H1 (cell line): ENCODE results near the gene ACTG1. TPM values are rescaled to one million over a fixed set of nuclear protein-coding genes. Genes with fewer than 3 reads are reported as not detected.

ENCODE experiments used
- CTCF ChIA-PET: fragments of 300-600 bp; sonication (Branson Sonifier 250); formaldehyde crosslinking; loops from one replicate; lab custom pipeline; 2021; ENCODE audit not compliant: partially characterized antibody; lab: Charles Lee
- POLR2A ChIA-PET: fragments of 300-600 bp; sonication (Branson Sonifier 250); formaldehyde crosslinking; loops from one replicate; lab custom pipeline; 2021; ENCODE audit warnings: inconsistent platforms; ENCODE audit not compliant: partially characterized antibody; lab: Charles Lee
- DNase-seq, 2 experiments: peaks; one replicate each; pipeline versions ENCODE4 v3.0.0 to v3.0.0-alpha.2; 2010 to 2022; ENCODE audit warnings: low spot score in 2 of 2, low read depth in 1 of 2, mixed read lengths in 1 of 2
- FAIRE-seq: peaks from 2 replicates; lab custom pipeline; 2011; peaks lifted over from hg19 to GRCh38; lab: Jason Lieb, UNC
- H2AFZ ChIP-seq: 2 replicates; pipeline ENCODE4 v1.8.1; 2012; ENCODE audit warnings: low read length, inconsistent platforms
- H2AK5ac ChIP-seq: 2 replicates; pipeline ENCODE4 v1.6.1; 2013; ENCODE audit warnings: low read depth, low read length
- H2BK120ac ChIP-seq: replicated peaks from 2 replicates; pipeline ENCODE3; 2013; ENCODE audit warnings: low read depth, low read length, inconsistent platforms
- H2BK12ac ChIP-seq: 2 replicates; pipeline ENCODE4 v1.6.1; 2013; ENCODE audit warnings: low read depth, low read length
- H2BK15ac ChIP-seq: 2 replicates; pipeline ENCODE4 v1.6.1; 2013; ENCODE audit warnings: low read length
- H2BK20ac ChIP-seq: 2 replicates; pipeline ENCODE4 v1.6.1; 2013; ENCODE audit warnings: low read length
- H2BK5ac ChIP-seq: 2 replicates; pipeline ENCODE4 v1.6.1; 2013; ENCODE audit warnings: low read depth, low read length
- H3K14ac ChIP-seq: 2 replicates; pipeline ENCODE4 v1.6.1; 2013; ENCODE audit warnings: inconsistent platforms; ENCODE audit not compliant: insufficient read length
- H3K18ac ChIP-seq: 2 replicates; pipeline ENCODE4 v1.6.1; 2013; ENCODE audit warnings: low read length; ENCODE audit errors: extremely low read depth
- H3K23ac ChIP-seq: 2 replicates; pipeline ENCODE4 v1.6.1; 2013; ENCODE audit warnings: inconsistent platforms; ENCODE audit not compliant: insufficient read length
- H3K23me2 ChIP-seq: 2 replicates; pipeline ENCODE4 v1.6.1; 2013; ENCODE audit warnings: low read depth, low read length
- H3K27ac ChIP-seq: 2 replicates; pipeline ENCODE4 v1.6.1; 2011; ENCODE audit warnings: low read depth, low read length, inconsistent platforms
- H3K27me3 ChIP-seq, 4 experiments: replicated peaks in 1 of 4; 1 replicate in 1 of 4; 2 replicates in 3 of 4; pipeline versions ENCODE4 v1.6.1 to v1.8.1; 2011 to 2013; ENCODE audit warnings: low read length in 3 of 4, mild to moderate bottlenecking in 3 of 4, inconsistent platforms in 2 of 4, mixed read lengths in 2 of 4, moderate library complexity in 1 of 4; ENCODE audit not compliant: control insufficient read depth in 3 of 4, insufficient read depth in 3 of 4; ENCODE audit errors: extremely low read depth in 1 of 4
- H3K36me3 ChIP-seq, 4 experiments: 2 replicates each; pipeline versions ENCODE4 v1.6.1 to v1.8.1; 2011 to 2013; ENCODE audit warnings: mild to moderate bottlenecking in 4 of 4, low read length in 3 of 4, moderate library complexity in 2 of 4, control low read depth in 1 of 4, inconsistent platforms in 1 of 4; ENCODE audit not compliant: insufficient read depth in 4 of 4, control insufficient read depth in 2 of 4
- H3K4ac ChIP-seq: replicated peaks from 2 replicates; pipeline ENCODE3; 2013; ENCODE audit warnings: low read length, low read depth, mixed read lengths, inconsistent platforms; ENCODE audit not compliant: insufficient read length
- H3K4me1 ChIP-seq, 4 experiments: replicated peaks in 1 of 4; 1 replicate in 1 of 4; 2 replicates in 3 of 4; pipeline versions ENCODE4 v1.6.1 to v1.8.1; 2011 to 2013; ENCODE audit warnings: low read length in 3 of 4, inconsistent platforms in 2 of 4, mixed read lengths in 1 of 4; ENCODE audit not compliant: insufficient read depth in 4 of 4, control insufficient read depth in 3 of 4
- H3K4me2 ChIP-seq, 2 experiments: 2 replicates each; pipeline versions ENCODE4 v1.6.1 to v1.8.1; 2011 to 2013; ENCODE audit warnings: low read depth in 2 of 2, low read length in 2 of 2, control low read depth in 1 of 2, inconsistent platforms in 1 of 2, mild to moderate bottlenecking in 1 of 2; ENCODE audit not compliant: insufficient read depth in 1 of 2
- H3K4me3 ChIP-seq, 4 experiments: fragments of 200-600, 300-600 bp in 1 of 4; sonication (generic), shearing (Covaris generic), sonication (Bioruptor Twin) in 1 of 4; 2 replicates each; pipeline versions ENCODE4 v1.5.1 to v1.8.1; 2011 to 2016; ENCODE audit warnings: low read length in 4 of 4, low read depth in 3 of 4, control low read depth in 2 of 4, inconsistent platforms in 2 of 4, mild to moderate bottlenecking in 2 of 4, mixed read lengths in 1 of 4, moderate library complexity in 1 of 4; ENCODE audit not compliant: insufficient read depth in 2 of 4; ENCODE audit errors: extremely low read depth in 1 of 4
- H3K56ac ChIP-seq: replicated peaks from 2 replicates; pipeline ENCODE3; 2013; ENCODE audit warnings: low read depth, mild to moderate bottlenecking, mixed read lengths, low read length, inconsistent platforms; ENCODE audit not compliant: insufficient read length
- H3K79me1 ChIP-seq: 2 replicates; pipeline ENCODE4 v1.6.1; 2013; ENCODE audit warnings: low read depth, low read length, control low read depth
- H3K79me2 ChIP-seq, 2 experiments: 2 replicates each; pipeline versions ENCODE4 v1.6.1 to v1.8.1; 2012 to 2013; ENCODE audit warnings: low read length in 2 of 2, mild to moderate bottlenecking in 2 of 2, inconsistent platforms in 1 of 2; ENCODE audit not compliant: insufficient read depth in 2 of 2, control insufficient read depth in 1 of 2
- H3K9ac ChIP-seq, 4 experiments: replicated peaks in 1 of 4; 1 replicate in 1 of 4; 2 replicates in 3 of 4; pipeline versions ENCODE4 v1.6.1 to v1.8.1; 2011 to 2013; ENCODE audit warnings: low read depth in 3 of 4, low read length in 3 of 4, control low read depth in 2 of 4, mild to moderate bottlenecking in 2 of 4, moderate library complexity in 2 of 4, inconsistent platforms in 1 of 4; ENCODE audit errors: extremely low read depth in 1 of 4
- H3K9me3 ChIP-seq, 2 experiments: 2 replicates each; pipeline versions ENCODE4 v1.6.1 to v1.8.1; 2012 to 2013; ENCODE audit warnings: mild to moderate bottlenecking in 2 of 2, moderate library complexity in 2 of 2, control low read depth in 1 of 2, inconsistent platforms in 1 of 2, low read depth in 1 of 2, low read length in 1 of 2, mixed read lengths in 1 of 2; ENCODE audit not compliant: insufficient read depth in 2 of 2
- H4K20me1 ChIP-seq, 2 experiments: replicated peaks in 1 of 2; 2 replicates each; pipeline versions ENCODE3 to v1.8.1; 2011 to 2013; ENCODE audit warnings: inconsistent platforms in 2 of 2, low read length in 2 of 2, mild to moderate bottlenecking in 1 of 2; ENCODE audit not compliant: insufficient read depth in 2 of 2, control insufficient read depth in 1 of 2
- H4K5ac ChIP-seq: 2 replicates; pipeline ENCODE4 v1.6.1; 2013; ENCODE audit warnings: low read length, low read depth, mixed read lengths, inconsistent platforms; ENCODE audit not compliant: insufficient read length
- H4K8ac ChIP-seq: 2 replicates; pipeline ENCODE4 v1.8.0; 2013; ENCODE audit warnings: mild to moderate bottlenecking, moderate library complexity, low read length, inconsistent platforms; ENCODE audit not compliant: insufficient read depth; ENCODE audit errors: extremely low read depth
- H4K91ac ChIP-seq: replicated peaks from 2 replicates; pipeline ENCODE3; 2013; ENCODE audit warnings: low read length, mixed read lengths, inconsistent platforms; ENCODE audit not compliant: insufficient read length
- CTCF ChIP-seq, 3 experiments: IDR thresholded peaks; 1 replicate in 2 of 3; 2 replicates in 1 of 3; pipeline versions ENCODE4 v1.5.1 to v1.6.1; 2011; ENCODE audit warnings: low read length in 3 of 3, mild to moderate bottlenecking in 3 of 3, inconsistent platforms in 2 of 3, low read depth in 1 of 3, moderate library complexity in 1 of 3; ENCODE audit not compliant: insufficient read depth in 1 of 3; ENCODE audit errors: control extremely low read depth in 1 of 3
- EZH2 ChIP-seq: fragments of 200-600 bp; sonication (generic); IDR thresholded peaks from 2 replicates; pipeline ENCODE4 v1.7.1; 2012; ENCODE audit warnings: low read depth, mild to moderate bottlenecking, moderate library complexity, low read length, inconsistent platforms; ENCODE audit not compliant: severe bottlenecking
- HDAC2 ChIP-seq, 2 experiments: fragments of 300-600 bp in 1 of 2; sonication (generic) in 1 of 2; IDR thresholded peaks; 2 replicates each; pipeline ENCODE4 v1.6.1; 2011 to 2012; ENCODE audit warnings: low read depth in 2 of 2, low read length in 2 of 2, mild to moderate bottlenecking in 2 of 2, moderate library complexity in 2 of 2, borderline replicate concordance in 1 of 2, inconsistent platforms in 1 of 2
- JUN ChIP-seq: IDR thresholded peaks from 2 replicates; pipeline ENCODE4 v1.6.1; 2011; ENCODE audit warnings: low read depth, mild to moderate bottlenecking, improper control_type of control experiment, low read length
- KDM4A ChIP-seq: IDR thresholded peaks from one replicate; pipeline ENCODE4 v1.7.1; 2012; ENCODE audit warnings: low read depth, mild to moderate bottlenecking, moderate library complexity, low read length, inconsistent platforms; ENCODE audit not compliant: severe bottlenecking
- POLR2AphosphoS5 ChIP-seq: IDR thresholded peaks from 2 replicates; pipeline ENCODE4 v1.6.1; 2011; ENCODE audit warnings: low read depth, low read length
- SRF ChIP-seq: IDR thresholded peaks from 2 replicates; pipeline ENCODE4 v1.6.1; 2011; ENCODE audit warnings: mild to moderate bottlenecking, low read depth, low read length, moderate library complexity
- TEAD4 ChIP-seq: IDR thresholded peaks from 2 replicates; pipeline ENCODE4 v1.6.1; 2012; ENCODE audit warnings: low read depth, low read length, inconsistent platforms, mixed read lengths
- WGBS, 2 experiments: shearing (Covaris generic) in 1 of 2; methylation state at CpG; one replicate each; pipeline versions ENCODE4 v1.1.6 to v1.1.7; 2013 to 2015; ENCODE audit warnings: low lambda C conversion rate in 2 of 2, mixed read lengths in 2 of 2, inconsistent platforms in 1 of 2, low coverage in 1 of 2, missing lambda C conversion rate in 1 of 2; ENCODE audit not compliant: insufficient replicate concordance in 2 of 2, insufficient coverage in 1 of 2, insufficient read length in 1 of 2; ENCODE audit errors: extremely low coverage in 1 of 2, missing lambda C conversion rate in 1 of 2; 5-methylcytosine and 5-hydroxymethylcytosine counted together
- polyA plus RNA-seq, 7 experiments: library from polyadenylated mRNA; depleted of rRNA in 3 of 7; stranded (reverse) in 5 of 7; unstranded in 2 of 7; fragments of >200 nt in 5 of 7; fragments of 200-250 nt in 2 of 7; gene quantifications; 1 replicate in 5 of 7; 2 replicates in 1 of 7; 4 replicates in 1 of 7; pipeline versions ENCODE4 v1.2.1 to v1.2.3, GENCODE V29; 2011 to 2013; ENCODE audit warnings: missing spikeins in 2 of 7, mixed read lengths in 2 of 7
- total RNA-seq: library from RNA; stranded (reverse); fragmentation: NEBNext Ultra II Directional; extraction: Animal tissue kit (Norgen Biotek cat#: 25700); gene quantifications from 2 replicates; pipeline ENCODE4 v1.2.1, GENCODE V29; 2021

Gene ACTG1
- total and polyA plus RNA-seq, 2 of the 8 experiments (the other 6 are each of a cell fraction or from before 2014, with no cell fraction given), result 3,535 to 5,010 TPM

GRCh38 chr17:81479175-81480071, 33.2 kb downstream of the ACTG1 start:
- no peak overlapping the region for H3K23ac ChIP-seq
- H2BK120ac ChIP-seq, result no peak overlapping the region
- H3K14ac ChIP-seq, result no peak overlapping the region
- H3K9me3 ChIP-seq, result peaks cover 0 to 5% of the 10 kb centered on the region in 2 experiments; a peak in 1 of 4 replicates
- H3K4me1 ChIP-seq, result peaks cover 0 to 14% (median 7%) of the 10 kb centered on the region in 4 experiments; a peak in 4 of 7 replicates
- H3K27ac ChIP-seq, result no peak overlapping the region
- no peaks in the 10 kb centered on the region for H4K20me1 ChIP-seq
- H3K4ac ChIP-seq, result no peak overlapping the region
- H2AFZ ChIP-seq, result no peak overlapping the region
- H3K9ac ChIP-seq, result no peak overlapping the region
- WGBS, 2 experiments, result 90% methylated on average over 20 of the region's 20 CpGs; no CpG with 5 or more reads in 1 of the 2 experiments
- no peak overlapping the region for H2BK12ac ChIP-seq
- no peak overlapping the region for H2BK20ac ChIP-seq
- FAIRE-seq (no peak), DNase-seq (no peak)
- CTCF ChIA-PET, result interaction anchor here (0.8 to 2.6 kb wide), 6 partner anchors 18 to 170 kb away, joined by 3 to 16 read pairs (median 3); no protein-coding TSS in a partner anchor
- H3K79me1 ChIP-seq, result no peaks in the 10 kb centered on the region
- no peak overlapping the region for H3K4me3 ChIP-seq
- no peak overlapping the region for H3K56ac ChIP-seq
- no peak overlapping the region for H3K4me2 ChIP-seq
- peaks cover 18 to 52% (median 45%) of the 10 kb centered on the region in 4 experiments for H3K27me3 ChIP-seq
- no peak overlapping the region for H2BK5ac ChIP-seq
- 0 out of 2 replicates have a peak overlapping the region, but pooled peaks have one; percentile 46 for H2AK5ac ChIP-seq
- H3K23me2 ChIP-seq, result peaks cover 9% of the 10 kb centered on the region; the same call in 1 of the 2 replicates
- no peak overlapping the region for H4K91ac ChIP-seq
- no peaks in the 10 kb centered on the region for H3K79me2 ChIP-seq
- H4K5ac ChIP-seq, result no peak overlapping the region
- no peak overlapping the region; the same call in 1 of the 2 replicates for H4K8ac ChIP-seq
- no peak overlapping the region for H3K18ac ChIP-seq
- POLR2A ChIA-PET, result interaction anchor here (0.7 to 35.8 kb wide), 2 partner anchors 37 to 67 kb away, joined by 3 to 1004 read pairs; partner anchors contain the start of genes ACTG1 and FSCN2
- H3K36me3 ChIP-seq, result no peaks in the 10 kb centered on the region
- H2BK15ac ChIP-seq, result no peak overlapping the region
- TF ChIP-seq TEAD4 (no peak), HDAC2 (IDR thresholded peaks at IDR 0.05; ENCODE audit: borderline replicate concordance in 1 of 2, low read depth in 2 of 2, low read length in 2 of 2) (no peak), CTCF (IDR thresholded peaks at IDR 0.05; ENCODE audit: control extremely low read depth in 1 of 3, insufficient read depth in 1 of 3, low read depth in 1 of 3, low read length in 3 of 3) (no peak), POLR2AphosphoS5 (no peak), JUN (no peak), SRF (no peak), EZH2 (no peak), KDM4A (no peak)
